ENCODE results near the gene C1QTNF8.

DNA sequence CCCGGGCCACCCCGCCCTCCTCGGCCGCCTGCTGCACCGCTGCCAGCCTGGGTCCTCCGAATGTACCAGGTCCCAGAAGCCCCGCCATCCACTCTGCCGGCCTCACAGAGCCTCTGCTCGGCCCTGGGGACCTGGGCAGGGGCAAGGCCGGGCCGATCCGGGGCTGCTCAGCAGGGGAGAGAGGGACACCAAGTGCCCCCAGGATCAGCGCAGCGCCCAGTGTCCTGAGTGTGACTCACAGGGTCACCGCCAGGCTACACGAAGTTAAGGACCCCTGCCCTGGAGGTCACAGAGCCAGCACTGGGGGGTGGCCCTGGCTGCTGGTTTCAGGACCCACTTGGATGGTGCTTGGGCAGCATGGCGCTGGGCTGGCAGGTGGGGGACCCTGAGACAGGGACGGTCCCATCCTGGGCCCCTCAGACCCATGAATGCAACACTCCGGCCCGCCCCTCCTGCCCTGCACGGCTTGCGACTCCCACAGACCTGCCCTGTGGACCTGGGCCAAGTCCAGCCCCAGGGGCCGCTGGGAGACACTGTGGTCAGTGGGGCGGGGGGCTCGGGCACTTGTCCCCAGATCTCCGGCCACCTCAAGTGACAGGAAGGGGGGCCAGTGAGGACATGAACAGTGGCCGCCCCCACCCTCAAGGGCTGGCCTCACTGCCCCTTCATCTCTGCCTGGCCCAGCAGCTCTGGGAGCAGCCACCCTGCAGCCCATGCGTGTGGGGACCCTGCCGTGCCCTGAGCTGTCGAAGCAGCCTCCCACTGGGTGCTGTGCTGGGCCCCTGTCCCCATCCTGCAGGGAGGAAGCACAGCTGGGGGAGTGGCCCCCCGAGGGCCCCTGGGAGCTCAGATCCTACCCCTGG, 46.7 kb downstream of the C1QTNF8 start:
- TF ChIP-seq, protein P1, sequence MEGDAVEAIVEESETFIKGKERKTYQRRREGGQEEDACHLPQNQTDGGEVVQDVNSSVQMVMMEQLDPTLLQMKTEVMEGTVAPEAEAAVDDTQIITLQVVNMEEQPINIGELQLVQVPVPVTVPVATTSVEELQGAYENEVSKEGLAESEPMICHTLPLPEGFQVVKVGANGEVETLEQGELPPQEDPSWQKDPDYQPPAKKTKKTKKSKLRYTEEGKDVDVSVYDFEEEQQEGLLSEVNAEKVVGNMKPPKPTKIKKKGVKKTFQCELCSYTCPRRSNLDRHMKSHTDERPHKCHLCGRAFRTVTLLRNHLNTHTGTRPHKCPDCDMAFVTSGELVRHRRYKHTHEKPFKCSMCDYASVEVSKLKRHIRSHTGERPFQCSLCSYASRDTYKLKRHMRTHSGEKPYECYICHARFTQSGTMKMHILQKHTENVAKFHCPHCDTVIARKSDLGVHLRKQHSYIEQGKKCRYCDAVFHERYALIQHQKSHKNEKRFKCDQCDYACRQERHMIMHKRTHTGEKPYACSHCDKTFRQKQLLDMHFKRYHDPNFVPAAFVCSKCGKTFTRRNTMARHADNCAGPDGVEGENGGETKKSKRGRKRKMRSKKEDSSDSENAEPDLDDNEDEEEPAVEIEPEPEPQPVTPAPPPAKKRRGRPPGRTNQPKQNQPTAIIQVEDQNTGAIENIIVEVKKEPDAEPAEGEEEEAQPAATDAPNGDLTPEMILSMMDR (IDR thresholded peaks at IDR 0.05; ENCODE audit: low read length), result no peak
- no peak for TF ChIP-seq EZH2 (optimal IDR thresholded peaks at IDR 0.05; ENCODE audit: low read depth, low read length)
